PC-9 (cell line): ENCODE measurements around the gene FZD7.

ENCODE experiments used
- EZH2 ChIP-seq: fragments of 200-600 bp; sonication (generic); IDR thresholded peaks from 2 replicates; pipeline ENCODE4 v1.8.0; 2017; ENCODE audit warnings: antibody characterized with exemption, low read depth
- TF ChIP-seq, protein P1 (sequence below): fragments of 200-600 bp; sonication (generic); conservative IDR thresholded peaks from 2 replicates; pipeline ENCODE4 v1.6.1; 2017; ENCODE audit warnings: mixed run types, antibody characterized with exemption, mild to moderate bottlenecking, moderate library complexity

- TF ChIP-seq, protein P1, sequence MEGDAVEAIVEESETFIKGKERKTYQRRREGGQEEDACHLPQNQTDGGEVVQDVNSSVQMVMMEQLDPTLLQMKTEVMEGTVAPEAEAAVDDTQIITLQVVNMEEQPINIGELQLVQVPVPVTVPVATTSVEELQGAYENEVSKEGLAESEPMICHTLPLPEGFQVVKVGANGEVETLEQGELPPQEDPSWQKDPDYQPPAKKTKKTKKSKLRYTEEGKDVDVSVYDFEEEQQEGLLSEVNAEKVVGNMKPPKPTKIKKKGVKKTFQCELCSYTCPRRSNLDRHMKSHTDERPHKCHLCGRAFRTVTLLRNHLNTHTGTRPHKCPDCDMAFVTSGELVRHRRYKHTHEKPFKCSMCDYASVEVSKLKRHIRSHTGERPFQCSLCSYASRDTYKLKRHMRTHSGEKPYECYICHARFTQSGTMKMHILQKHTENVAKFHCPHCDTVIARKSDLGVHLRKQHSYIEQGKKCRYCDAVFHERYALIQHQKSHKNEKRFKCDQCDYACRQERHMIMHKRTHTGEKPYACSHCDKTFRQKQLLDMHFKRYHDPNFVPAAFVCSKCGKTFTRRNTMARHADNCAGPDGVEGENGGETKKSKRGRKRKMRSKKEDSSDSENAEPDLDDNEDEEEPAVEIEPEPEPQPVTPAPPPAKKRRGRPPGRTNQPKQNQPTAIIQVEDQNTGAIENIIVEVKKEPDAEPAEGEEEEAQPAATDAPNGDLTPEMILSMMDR, result no peak
- no peak for TF ChIP-seq EZH2
These were observed 40.7 kb downstream of the FZD7 start for GRCh38 chr2:202074324-202074723.
